ENCODE data around the gene CKB.
"Not testable (repeated sequence)": the region's sequence is repeated elsewhere in the genome, so short reads cannot be mapped to it uniquely, and the experiment has no call there.

The CKB gene

GRCh38 chr14:103526247-103526913 lies 3.8 kb upstream of the CKB start:
- Histone ChIP-seq H3K4me2 (ENCODE audit: low read depth, low read length, poor library complexity, severe bottlenecking) (no peak overlapping the region), H3F3A (ENCODE audit: insufficient read depth) (no peaks in the 10 kb centered on the region), H3K27ac (ENCODE audit: low read depth, low read length) (no peak overlapping the region), H3K4me3 (ENCODE audit: insufficient read depth, low read length, poor library complexity, severe bottlenecking) (no peak overlapping the region), H3K9me2 (replicated peaks; ENCODE audit: insufficient read depth, low read length) (no peaks in the 10 kb centered on the region), H4K20me1 (ENCODE audit: low read depth, low read length) (no peaks in the 10 kb centered on the region), H3K79me2 (ENCODE audit: insufficient read depth, low read length) (peaks cover 22% of the 10 kb centered on the region), H3K27me3 (ENCODE audit: low read length) (no peaks in the 10 kb centered on the region), H3K9ac (ENCODE audit: low read length) (no peak overlapping the region), H2AFZ (ENCODE audit: low read depth, low read length, severe bottlenecking) (no peak overlapping the region), H3K36me3 (ENCODE audit: low read length) (no peaks in the 10 kb centered on the region), H3K9me3 (ENCODE audit: insufficient read depth, low read length) (no peaks in the 10 kb centered on the region)
- TF ChIP-seq, protein P1, sequence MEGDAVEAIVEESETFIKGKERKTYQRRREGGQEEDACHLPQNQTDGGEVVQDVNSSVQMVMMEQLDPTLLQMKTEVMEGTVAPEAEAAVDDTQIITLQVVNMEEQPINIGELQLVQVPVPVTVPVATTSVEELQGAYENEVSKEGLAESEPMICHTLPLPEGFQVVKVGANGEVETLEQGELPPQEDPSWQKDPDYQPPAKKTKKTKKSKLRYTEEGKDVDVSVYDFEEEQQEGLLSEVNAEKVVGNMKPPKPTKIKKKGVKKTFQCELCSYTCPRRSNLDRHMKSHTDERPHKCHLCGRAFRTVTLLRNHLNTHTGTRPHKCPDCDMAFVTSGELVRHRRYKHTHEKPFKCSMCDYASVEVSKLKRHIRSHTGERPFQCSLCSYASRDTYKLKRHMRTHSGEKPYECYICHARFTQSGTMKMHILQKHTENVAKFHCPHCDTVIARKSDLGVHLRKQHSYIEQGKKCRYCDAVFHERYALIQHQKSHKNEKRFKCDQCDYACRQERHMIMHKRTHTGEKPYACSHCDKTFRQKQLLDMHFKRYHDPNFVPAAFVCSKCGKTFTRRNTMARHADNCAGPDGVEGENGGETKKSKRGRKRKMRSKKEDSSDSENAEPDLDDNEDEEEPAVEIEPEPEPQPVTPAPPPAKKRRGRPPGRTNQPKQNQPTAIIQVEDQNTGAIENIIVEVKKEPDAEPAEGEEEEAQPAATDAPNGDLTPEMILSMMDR (IDR thresholded peaks at IDR 0.05; ENCODE audit: insufficient read depth, low read length, poor library complexity, severe bottlenecking) = no peak
- no peak for TF ChIP-seq EZH2phosphoT487 (conservative IDR thresholded peaks at IDR 0.05; ENCODE audit: low read length)

DNA sequence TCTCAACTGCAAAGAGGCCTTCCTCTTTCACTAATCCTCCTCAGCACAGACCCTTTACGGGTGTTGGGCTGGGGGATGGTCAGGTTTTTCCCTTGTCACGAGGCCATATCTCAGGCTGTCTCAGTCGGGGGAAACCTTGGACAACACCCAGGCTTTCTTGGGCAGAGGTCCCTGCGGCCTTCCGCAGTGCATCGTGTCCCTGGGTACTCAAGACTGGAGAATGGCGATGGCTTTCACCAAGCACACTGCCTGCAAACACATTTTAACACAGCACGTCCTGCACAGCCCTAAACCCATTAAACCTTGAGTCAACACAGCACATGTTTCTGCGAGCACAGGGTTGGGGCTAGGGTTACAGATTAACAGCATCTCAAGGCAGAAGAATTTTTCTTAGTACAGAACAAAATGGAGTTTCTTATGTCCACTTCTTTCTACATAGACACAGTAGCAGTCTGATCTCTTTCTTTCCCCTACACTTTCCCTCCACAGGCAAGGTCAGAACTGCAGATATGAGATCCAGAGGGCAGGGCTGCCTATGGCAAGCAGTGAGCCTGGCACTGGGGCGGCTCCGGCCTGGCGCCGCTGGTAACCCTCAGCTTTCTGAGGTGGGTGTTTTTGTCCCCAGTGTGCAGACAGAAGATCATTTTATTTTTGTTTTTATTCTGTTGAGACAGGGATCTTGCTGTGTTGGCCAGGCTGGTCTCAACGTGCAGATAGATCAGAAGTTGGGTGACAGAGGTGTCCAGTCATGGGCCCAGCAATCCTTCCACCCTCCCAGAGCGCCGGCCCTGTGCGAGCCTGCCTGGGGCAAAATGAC lies 3.0 kb upstream of the CKB start:
- H2AFZ ChIP-seq (ENCODE audit: low read depth, low read length, severe bottlenecking); H3K9me3 ChIP-seq (ENCODE audit: insufficient read depth, low read length); H3K27ac ChIP-seq (ENCODE audit: low read depth, low read length); H3K9me2 ChIP-seq (replicated peaks; ENCODE audit: insufficient read depth, low read length); H3F3A ChIP-seq (ENCODE audit: insufficient read depth); H3K4me2 ChIP-seq (ENCODE audit: low read depth, low read length, poor library complexity, severe bottlenecking); H3K36me3 ChIP-seq (ENCODE audit: low read length); H3K27me3 ChIP-seq (ENCODE audit: low read length); H4K20me1 ChIP-seq (ENCODE audit: low read depth, low read length); H3K9ac ChIP-seq (ENCODE audit: low read length); H3K4me3 ChIP-seq (ENCODE audit: insufficient read depth, low read length, poor library complexity, severe bottlenecking): not testable (repeated sequence)
- peaks cover 16% of the 10 kb centered on the region for H3K79me2 ChIP-seq (ENCODE audit: insufficient read depth, low read length)

- H3K27ac ChIP-seq (ENCODE audit: low read depth, low read length) = no peak overlapping the region
- 0 out of 2 replicates have a peak, but pooled peaks cover 8% of the 10 kb centered on the region for H3F3A ChIP-seq (ENCODE audit: insufficient read depth)
- no peaks in the 10 kb centered on the region for H3K36me3 ChIP-seq (ENCODE audit: low read length)
- H4K20me1 ChIP-seq (ENCODE audit: low read depth, low read length) = no peaks in the 10 kb centered on the region
- no peak overlapping the region for H3K9ac ChIP-seq (ENCODE audit: low read length)
- no peak overlapping the region for H3K4me3 ChIP-seq (ENCODE audit: insufficient read depth, low read length, poor library complexity, severe bottlenecking)
- TF ChIP-seq, protein P1 (IDR thresholded peaks at IDR 0.05; ENCODE audit: insufficient read depth, low read length, poor library complexity, severe bottlenecking) = no peak
- no peak for TF ChIP-seq EZH2phosphoT487 (conservative IDR thresholded peaks at IDR 0.05; ENCODE audit: low read length)
- H3K9me3 ChIP-seq (ENCODE audit: insufficient read depth, low read length) = no peaks in the 10 kb centered on the region
- H3K27me3 ChIP-seq (ENCODE audit: low read length) = no peaks in the 10 kb centered on the region
- no peak overlapping the region for H2AFZ ChIP-seq (ENCODE audit: low read depth, low read length, severe bottlenecking)
- peaks cover 2% of the 10 kb centered on the region for H3K79me2 ChIP-seq (ENCODE audit: insufficient read depth, low read length)
- no peak overlapping the region for H3K4me2 ChIP-seq (ENCODE audit: low read depth, low read length, poor library complexity, severe bottlenecking)
- H3K9me2 ChIP-seq (replicated peaks; ENCODE audit: insufficient read depth, low read length) = no peaks in the 10 kb centered on the region
Observed at GRCh38 chr14:103524002-103524935, 1.6 kb upstream of the CKB start.

All from SU-DHL-6 (cell line).